ENCODE data around the gene COL2A1. TPM values are rescaled to one million over a fixed set of nuclear protein-coding genes. Genes with fewer than 3 reads are reported as not detected.

COL2A1 gene
- total RNA-seq, 1 experiment from 2014 or later: 10.8 TPM

GRCh38 chr12:47980779-47981495, 23.3 kb downstream of the COL2A1 start:
- H2BK120ac ChIP-seq (ENCODE audit: low read depth, low read length, poor library complexity, severe bottlenecking): no peak overlapping the region
- peaks cover 0 to 3% of the 10 kb centered on the region in 2 experiments; a peak in 1 of 5 replicates for H3K9me3 Mint-ChIP-seq
- peaks cover 0 to 1% (median 0%) of the 10 kb centered on the region in 3 experiments; a peak in 1 of 7 replicates for H3K36me3 Mint-ChIP-seq (ENCODE audit: insufficient read depth in 1 of 3, low read depth in 3 of 3)
- no peak for DNase-seq
- no peaks in the 10 kb centered on the region for H3K27me3 ChIP-seq (ENCODE audit: insufficient read depth, low read length)
- WGBS (ENCODE audit: extremely low coverage, insufficient read length, low lambda C conversion rate): no CpG with 5 or more reads among the region's 17 CpGs
- H3K4me2 ChIP-seq (ENCODE audit: insufficient read depth, insufficient read length, low read length): no peak overlapping the region
- H3K27ac Mint-ChIP-seq: no peak overlapping the region
- H3K4ac ChIP-seq (ENCODE audit: low read depth, low read length): no peak overlapping the region
- no peak overlapping the region for H4K5ac ChIP-seq (ENCODE audit: insufficient read length, low read depth, low read length)
- peaks cover 4 to 6% of the 10 kb centered on the region in 2 experiments; a peak in 2 of 4 replicates for H3K4me1 Mint-ChIP-seq
- no peak overlapping the region for H2BK20ac ChIP-seq (ENCODE audit: low read depth, low read length, poor library complexity, severe bottlenecking)
- H3K4me3 Mint-ChIP-seq: no peak overlapping the region
- H3K27ac ChIP-seq (ENCODE audit: insufficient read length, low read depth, low read length): no peak overlapping the region
- no peak overlapping the region for H3T11ph ChIP-seq (ENCODE audit: low read length)
- no peak overlapping the region for H2BK12ac ChIP-seq (ENCODE audit: insufficient read length, low read depth, low read length)
- no peaks in the 10 kb centered on the region for H3K9me3 ChIP-seq (ENCODE audit: control insufficient read depth, low read depth, low read length)
- no peak overlapping the region for H3K18ac ChIP-seq (ENCODE audit: insufficient read length, low read depth, low read length)
- TF ChIP-seq CTCF (conservative IDR thresholded peaks at IDR 0.05): no peak
- no peaks in the 10 kb centered on the region for H3K79me1 ChIP-seq (ENCODE audit: insufficient read depth, low read depth, low read length, poor library complexity, severe bottlenecking)
- H3K4me1 ChIP-seq (ENCODE audit: insufficient read depth, low read length): no peaks in the 10 kb centered on the region
- H4K20me1 ChIP-seq (ENCODE audit: control insufficient read depth, insufficient read depth, insufficient read length): no peaks in the 10 kb centered on the region
- H3K79me2 ChIP-seq (ENCODE audit: insufficient read depth, low read length): no peaks in the 10 kb centered on the region
- no peak overlapping the region for H4K8ac ChIP-seq (replicated peaks; ENCODE audit: insufficient read length, low read depth, low read length)
- H2BK5ac ChIP-seq (ENCODE audit: insufficient read length, low read length): no peak overlapping the region
- peaks cover 69% of the 10 kb centered on the region for H3K27me3 Mint-ChIP-seq (ENCODE audit: low read depth)
- H3K23me2 ChIP-seq (ENCODE audit: insufficient read length, low read depth, low read length, poor library complexity, severe bottlenecking): no peaks in the 10 kb centered on the region
- H2BK15ac ChIP-seq (ENCODE audit: low read depth, low read length): no peak overlapping the region
- no peak overlapping the region for H2AK5ac ChIP-seq (ENCODE audit: insufficient read length, low read length)
- H3K9ac ChIP-seq (ENCODE audit: extremely low read depth, insufficient read length, low read length): no peak overlapping the region
- no peak overlapping the region for H4K91ac ChIP-seq (ENCODE audit: insufficient read length, low read depth, low read length)
- no peak overlapping the region for H2AFZ ChIP-seq (ENCODE audit: low read length)
- H3K56ac ChIP-seq (ENCODE audit: insufficient read length, low read depth, low read length): no peak overlapping the region
- H3K23ac ChIP-seq (ENCODE audit: insufficient read length, low read depth, low read length): no peak overlapping the region
- H3K14ac ChIP-seq (ENCODE audit: insufficient read depth, low read length): no peak overlapping the region

All from H9 (cell line).